GM11168 (cell line): ENCODE results near the gene CLK3.
"Not testable (repeated sequence)": the region's sequence is repeated elsewhere in the genome, so short reads cannot be mapped to it uniquely, and the experiment has no call there.

ENCODE experiments used
- in situ Hi-C: fragments of 300-500 bp; cut with MboI; formaldehyde crosslinking; loops from one replicate; pipeline ENCODE4 v1.12.0; 2022; ENCODE audit warnings: low sequenced_read_pairs; ENCODE audit not compliant: unreplicated experiment

Gene CLK3

DNA sequence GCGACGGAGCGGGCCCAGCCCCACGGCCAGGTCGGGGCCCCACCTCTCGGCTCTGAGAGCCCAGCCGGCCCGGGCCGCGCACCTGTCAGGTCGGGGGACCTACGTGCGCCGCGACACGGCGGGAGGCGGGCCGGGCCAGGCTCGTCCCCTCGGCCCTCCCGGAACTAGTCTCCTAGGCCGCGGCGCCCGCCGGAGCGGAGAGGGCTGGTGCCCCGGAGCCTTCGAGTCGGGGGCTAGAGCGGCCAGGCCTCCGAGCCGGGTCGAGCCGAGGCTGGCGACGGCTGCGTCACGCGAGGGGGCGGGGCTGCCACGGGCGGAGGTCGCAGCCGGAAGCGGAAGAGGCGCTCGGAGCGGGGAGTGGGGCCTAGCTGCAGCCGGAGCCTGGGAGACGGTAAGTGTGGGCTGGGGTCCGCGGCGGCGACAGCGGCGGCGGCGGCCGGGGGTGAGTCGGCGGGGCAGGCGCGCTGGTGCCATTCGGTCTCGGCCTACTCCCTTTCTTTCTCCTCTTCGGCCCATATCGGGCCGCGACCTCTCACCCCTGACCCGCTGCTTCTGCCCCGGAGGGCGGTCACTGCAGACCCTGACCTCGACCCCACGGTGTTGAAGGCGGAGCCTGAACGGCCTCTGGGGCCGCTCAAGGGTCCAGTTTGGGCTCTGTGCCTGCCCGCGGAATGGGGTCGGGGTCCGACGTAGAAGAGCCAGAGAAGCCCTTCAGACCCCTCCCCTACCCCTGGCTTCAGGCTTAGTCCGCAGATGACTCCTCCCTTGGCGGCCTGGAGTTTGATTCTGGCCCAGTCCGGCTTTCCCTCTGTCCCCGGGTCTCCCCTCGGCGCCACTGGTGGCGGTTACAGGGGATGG is at the start of gene CLK3:
Gene CLK3 (plus strand): TSS at position 329 of the 858 bp plus-strand sequence. CDS start 3,361 bp downstream, outside the sequence.
- in situ Hi-C loops: no loop called here

- in situ Hi-C loops: no loop called here
Observed at GRCh38 chr15:74568594-74568993, 47.0 kb upstream of the CLK3 start.

DNA sequence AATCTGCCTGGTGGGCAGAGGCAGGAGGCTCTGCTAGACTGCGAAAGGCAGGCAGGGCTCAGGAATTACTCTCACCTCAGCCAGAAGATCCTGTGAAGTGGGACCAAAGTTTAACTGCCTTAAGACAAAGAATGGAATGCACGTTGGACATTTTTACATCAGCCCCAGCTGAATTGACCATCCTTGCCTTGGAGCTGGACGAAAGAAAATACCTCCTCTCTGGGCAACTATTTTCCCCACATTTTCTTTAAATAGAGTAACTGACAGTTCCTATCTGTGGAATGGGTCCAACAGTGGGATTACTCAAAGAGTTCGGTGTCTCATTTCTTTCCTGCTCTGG is 45.9 kb upstream of the CLK3 start:
- in situ Hi-C loops: no loop called here

- in situ Hi-C loops: no loop called here
Observed at GRCh38 chr15:74571191-74571590, 44.4 kb upstream of the CLK3 start.

- in situ Hi-C loops: no loop called here
Observed at GRCh38 chr15:74573987-74574386, 41.6 kb upstream of the CLK3 start.

- in situ Hi-C loops: no loop called here
Observed at GRCh38 chr15:74578496-74578994, 37.1 kb upstream of the CLK3 start.

DNA sequence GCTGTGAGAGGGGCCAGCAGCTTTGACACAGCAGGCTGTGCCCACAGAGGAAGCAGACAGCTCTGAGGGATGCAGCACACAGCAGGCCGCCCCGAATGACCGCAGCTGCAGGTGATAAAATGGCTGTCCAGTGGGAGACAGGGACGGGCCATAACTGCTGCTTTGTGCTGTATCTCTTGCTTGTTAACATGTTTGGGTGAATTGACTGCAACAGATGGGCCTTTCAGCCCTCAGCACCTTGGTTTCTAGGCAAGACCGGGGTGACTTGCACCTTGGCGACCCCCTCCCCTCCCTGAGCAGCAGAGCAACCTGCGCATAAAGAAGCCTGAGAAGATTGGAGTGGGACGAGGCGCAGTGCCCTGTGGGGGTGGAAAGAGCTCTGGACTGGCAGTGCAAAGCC is 36.6 kb upstream of the CLK3 start:
- in situ Hi-C loops: no loop called here

DNA sequence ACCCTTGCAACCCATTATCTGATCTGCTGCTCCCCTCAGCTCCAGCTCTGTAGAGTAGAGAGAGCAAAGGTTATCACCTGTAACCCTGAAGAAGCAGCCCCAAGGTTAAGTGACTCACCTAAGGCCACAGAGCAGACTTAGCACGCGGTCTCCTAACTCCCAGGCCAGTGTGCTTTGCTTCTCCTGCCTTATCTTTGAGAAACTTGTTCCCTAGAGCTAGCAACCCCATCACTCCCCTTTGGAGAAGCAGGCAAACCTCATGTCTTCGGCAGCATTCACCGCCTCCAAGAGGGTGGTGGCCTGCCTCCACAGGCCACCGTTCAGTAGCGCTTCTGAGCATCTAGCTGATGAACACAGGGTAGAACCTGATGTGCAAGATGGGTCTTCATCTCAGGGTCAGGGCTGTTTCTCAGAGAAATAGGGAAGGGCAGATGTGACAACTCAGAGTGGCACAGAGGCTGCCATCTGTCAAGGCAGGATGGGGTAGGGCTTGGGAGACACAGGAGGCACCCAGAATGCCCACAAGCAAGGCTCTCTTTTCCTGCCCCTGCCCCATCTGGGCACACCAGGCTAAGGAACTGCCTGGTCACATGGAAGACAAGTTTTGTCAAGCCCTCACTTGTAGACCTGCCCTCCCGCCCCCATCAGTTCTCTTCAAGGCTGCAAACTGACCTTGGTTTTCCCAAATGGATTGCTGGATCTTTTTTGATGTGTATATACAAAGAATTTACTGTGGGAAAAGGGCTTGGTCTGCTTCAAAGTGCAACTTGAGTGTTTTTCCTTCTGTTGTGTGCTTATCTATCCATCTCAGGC is 34.9 kb upstream of the CLK3 start:
- in situ Hi-C loops: no loop called here

- in situ Hi-C loops: no loop called here
Observed at GRCh38 chr15:74584204-74584603, 31.4 kb upstream of the CLK3 start.

DNA sequence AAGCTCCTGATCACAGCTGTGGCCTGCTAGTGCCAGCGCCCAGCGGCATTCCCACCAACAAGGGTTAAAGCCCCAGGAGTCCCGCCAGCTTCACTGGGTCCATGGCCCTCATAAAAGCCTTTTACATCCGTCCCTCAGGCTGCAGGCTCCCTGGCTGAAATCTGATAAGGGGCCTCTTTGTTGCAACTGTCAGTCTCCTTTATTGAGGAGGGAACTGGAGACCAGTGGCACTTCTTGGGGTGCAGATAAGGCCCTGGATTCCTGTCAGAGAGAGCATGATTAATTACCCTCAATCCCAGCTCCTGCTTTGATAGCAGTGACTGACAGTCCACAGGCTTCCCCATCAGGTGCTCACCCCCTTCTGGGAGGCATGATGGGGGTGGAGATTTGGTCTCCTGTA is 30.9 kb upstream of the CLK3 start:
- in situ Hi-C loops: no loop called here

DNA sequence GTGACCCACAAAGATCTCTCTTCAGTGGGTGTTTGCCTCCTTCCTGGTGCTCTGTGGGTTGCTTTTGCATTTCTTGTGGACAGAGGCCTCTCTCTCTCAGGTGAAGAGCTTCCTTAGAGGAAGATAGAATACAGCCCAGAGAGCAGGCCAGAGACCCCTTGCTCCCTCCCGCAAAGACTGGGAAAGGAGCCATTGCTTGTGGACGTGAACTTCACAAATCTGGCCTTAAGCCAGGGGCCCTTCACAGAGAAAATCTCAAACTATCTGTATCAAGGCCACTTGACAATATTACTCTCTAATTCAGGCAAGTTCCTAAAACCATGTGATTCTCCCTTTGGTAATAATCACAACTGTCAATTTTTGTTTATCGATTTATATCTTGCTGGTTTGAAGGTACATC is 30.4 kb upstream of the CLK3 start:
- in situ Hi-C loops: no loop called here

GRCh38 chr15:74585857-74586256 is 29.8 kb upstream of the CLK3 start:
- in situ Hi-C loops: no loop called here

DNA sequence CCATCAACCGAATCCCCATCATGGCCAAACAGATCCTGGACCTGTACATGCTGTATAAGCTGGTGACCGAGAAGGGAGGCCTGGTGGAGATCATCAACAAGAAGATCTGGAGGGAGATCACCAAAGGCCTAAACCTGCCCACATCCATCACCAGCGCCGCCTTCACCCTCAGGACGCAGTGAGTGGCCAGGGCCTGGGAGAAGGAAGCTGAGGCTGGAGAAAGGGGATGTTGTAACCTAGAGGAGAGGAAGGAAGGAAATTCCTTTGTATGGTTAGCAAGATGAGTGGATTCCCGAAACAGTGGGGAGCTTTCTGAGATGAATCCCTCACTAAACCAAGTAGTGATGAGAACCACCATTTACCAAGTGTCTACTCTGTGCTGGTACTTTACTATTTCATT is 25.8 kb upstream of the CLK3 start:
- in situ Hi-C loops: no loop called here

- in situ Hi-C loops: no loop called here
Observed at GRCh38 chr15:74592222-74592621, 23.4 kb upstream of the CLK3 start.

- in situ Hi-C loops: no loop called here
Observed at GRCh38 chr15:74593122-74593521, 22.5 kb upstream of the CLK3 start.

- in situ Hi-C loops: no loop called here
Observed at GRCh38 chr15:74594455-74594854, 21.2 kb upstream of the CLK3 start.

- in situ Hi-C loops: no loop called here
Observed at GRCh38 chr15:74595271-74595670, 20.4 kb upstream of the CLK3 start.

- in situ Hi-C loops: not testable (repeated sequence)
Observed at GRCh38 chr15:74596736-74597135, 18.9 kb upstream of the CLK3 start.

- in situ Hi-C loops: not testable (repeated sequence)
Observed at GRCh38 chr15:74597146-74597705, 18.4 kb upstream of the CLK3 start.

DNA sequence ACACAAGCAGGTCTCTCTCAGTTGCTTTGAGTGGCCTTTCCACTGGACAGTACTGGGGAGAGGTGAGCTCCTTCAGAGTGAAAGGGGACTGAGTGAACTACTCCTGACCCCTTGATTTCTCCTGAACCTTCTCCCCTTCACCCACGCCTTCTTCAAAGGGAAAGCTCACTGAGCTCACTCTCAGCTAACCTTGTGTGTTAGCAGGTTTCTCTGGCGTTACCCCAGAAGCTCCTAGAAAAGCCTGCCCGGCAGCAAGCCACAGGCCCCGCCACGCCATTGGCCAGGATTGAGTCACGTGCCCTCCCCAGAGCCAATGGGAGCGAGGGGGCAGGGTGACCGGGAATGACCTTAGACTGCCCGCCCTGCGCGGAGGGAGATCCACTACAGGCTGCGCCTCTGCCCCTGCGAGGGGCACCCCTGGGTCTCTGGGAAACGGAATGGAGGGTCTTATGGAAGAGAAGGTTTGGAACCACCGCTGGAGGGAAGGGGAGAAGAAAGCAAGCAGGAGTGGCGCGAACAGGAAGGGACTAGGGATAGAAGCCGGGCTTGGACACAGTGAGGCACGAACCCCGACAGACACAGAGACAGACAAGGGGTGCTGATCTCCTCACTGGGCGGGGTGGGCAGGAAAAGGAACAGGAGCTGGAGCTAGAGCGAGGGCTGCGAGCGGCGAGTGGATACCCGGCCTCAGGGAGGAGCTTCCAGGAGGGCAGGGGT is 17.4 kb upstream of the CLK3 start:
- in situ Hi-C loops: no loop called here
